Mesenchymal stem cell (in vitro differentiated cells and primary cell): Measurements from ENCODE around the gene PAPPA2.

Experiments
- DNase-seq: peaks from one replicate; pipeline ENCODE4 v3.0.0-alpha.2; 2013
- H2AFZ ChIP-seq: one replicate; pipeline ENCODE4 v1.6.1; 2013; ENCODE audit warnings: low read depth, mild to moderate bottlenecking, control low read depth, inconsistent platforms, low read length, moderate library complexity
- H2AK5ac ChIP-seq: 2 replicates; pipeline ENCODE4 v1.6.1; 2013; ENCODE audit warnings: low read length, moderate library complexity, mild to moderate bottlenecking, inconsistent platforms; ENCODE audit not compliant: severe bottlenecking
- H2BK120ac ChIP-seq: one replicate; pipeline ENCODE4 v1.6.1; 2013; ENCODE audit warnings: low read depth, mild to moderate bottlenecking, inconsistent platforms, low read length, moderate library complexity
- H2BK12ac ChIP-seq, 2 experiments: one replicate each; pipeline ENCODE4 v1.6.1; 2013; ENCODE audit warnings: inconsistent platforms in 2 of 2, low read length in 2 of 2, mild to moderate bottlenecking in 2 of 2, moderate library complexity in 2 of 2, control low read depth in 1 of 2
- H2BK15ac ChIP-seq: one replicate; pipeline ENCODE4 v1.6.1; 2013; ENCODE audit warnings: mild to moderate bottlenecking, low read depth, inconsistent platforms; ENCODE audit not compliant: poor library complexity, severe bottlenecking
- H2BK5ac ChIP-seq: 2 replicates; pipeline ENCODE4 v1.6.1; 2013; ENCODE audit warnings: low read depth, mild to moderate bottlenecking, low read length, control low read depth, inconsistent platforms; ENCODE audit not compliant: poor library complexity, severe bottlenecking
- H3K14ac ChIP-seq, 2 experiments: one replicate each; pipeline ENCODE4 v1.6.1; 2013; ENCODE audit warnings: inconsistent platforms in 2 of 2, low read length in 2 of 2, control low read depth in 1 of 2, mild to moderate bottlenecking in 1 of 2, moderate library complexity in 1 of 2
- H3K18ac ChIP-seq, 2 experiments: one replicate each; pipeline ENCODE4 v1.6.1; 2013; ENCODE audit warnings: inconsistent platforms in 2 of 2, low read length in 2 of 2, control low read depth in 1 of 2, low read depth in 1 of 2, mild to moderate bottlenecking in 1 of 2
- H3K23ac ChIP-seq, 2 experiments: one replicate each; pipeline ENCODE4 v1.6.1; 2013; ENCODE audit warnings: inconsistent platforms in 2 of 2, low read length in 2 of 2, mild to moderate bottlenecking in 2 of 2, moderate library complexity in 2 of 2, control low read depth in 1 of 2
- H3K27ac ChIP-seq: 2 replicates; pipeline ENCODE4 v1.5.1; 2013; ENCODE audit warnings: mild to moderate bottlenecking, moderate library complexity, low read length, control low read depth, inconsistent platforms; ENCODE audit not compliant: poor library complexity, severe bottlenecking
- H3K27me3 ChIP-seq, 2 experiments: 2 replicates each; pipeline versions ENCODE4 v1.6.1 to v1.7.0; 2013; ENCODE audit warnings: low read length in 2 of 2, mild to moderate bottlenecking in 2 of 2, moderate library complexity in 2 of 2, control low read depth in 1 of 2, inconsistent platforms in 1 of 2; ENCODE audit not compliant: control insufficient read depth in 1 of 2, insufficient read depth in 1 of 2
- H3K36me3 ChIP-seq, 2 experiments: 2 replicates each; pipeline versions ENCODE4 v1.6.1 to v1.7.0; 2013; ENCODE audit warnings: low read length in 2 of 2, control low read depth in 1 of 2, inconsistent platforms in 1 of 2, low read depth in 1 of 2, mild to moderate bottlenecking in 1 of 2; ENCODE audit not compliant: insufficient read depth in 2 of 2, control insufficient read depth in 1 of 2
- H3K4ac ChIP-seq, 2 experiments: one replicate each; pipeline ENCODE4 v1.6.1; 2013; ENCODE audit warnings: inconsistent platforms in 2 of 2, low read length in 2 of 2, mild to moderate bottlenecking in 2 of 2, moderate library complexity in 2 of 2, control low read depth in 1 of 2, low read depth in 1 of 2
- H3K4me1 ChIP-seq: 2 replicates; pipeline ENCODE4 v1.6.1; 2013; ENCODE audit warnings: low read depth, low read length, control low read depth; ENCODE audit not compliant: control insufficient read depth, insufficient read depth
- H3K4me2 ChIP-seq: 2 replicates; pipeline ENCODE4 v1.6.1; 2013; ENCODE audit warnings: low read length, mild to moderate bottlenecking, inconsistent platforms; ENCODE audit not compliant: poor library complexity, severe bottlenecking
- H3K4me3 ChIP-seq, 2 experiments: 2 replicates each; pipeline versions ENCODE4 v1.5.1 to v1.7.0; 2013; ENCODE audit warnings: low read length in 2 of 2, mild to moderate bottlenecking in 2 of 2, control low read depth in 1 of 2, low read depth in 1 of 2; ENCODE audit not compliant: insufficient read depth in 1 of 2
- H3K79me1 ChIP-seq: replicated peaks from 2 replicates; pipeline ENCODE4 v1.6.1; 2013; ENCODE audit warnings: mild to moderate bottlenecking, control low read depth, low read length, inconsistent platforms; ENCODE audit not compliant: poor library complexity, severe bottlenecking
- H3K9ac ChIP-seq: 2 replicates; pipeline ENCODE4 v1.7.0; 2013; ENCODE audit warnings: mild to moderate bottlenecking, low read length, moderate library complexity
- H3K9me3 ChIP-seq: 2 replicates; pipeline ENCODE4 v1.7.0; 2013; ENCODE audit warnings: mild to moderate bottlenecking, low read length; ENCODE audit not compliant: control insufficient read depth
- H4K8ac ChIP-seq: one replicate; pipeline ENCODE4 v1.6.1; 2013; ENCODE audit warnings: inconsistent platforms, mild to moderate bottlenecking, low read length, moderate library complexity
- H4K91ac ChIP-seq: one replicate; pipeline ENCODE4 v1.6.1; 2013; ENCODE audit warnings: mild to moderate bottlenecking, low read length, inconsistent platforms
- WGBS: methylation state at CpG from one replicate; pipeline ENCODE4 v1.1.7; 2013; ENCODE audit warnings: mixed read lengths; 5-methylcytosine and 5-hydroxymethylcytosine counted together

The PAPPA2 gene

DNA sequence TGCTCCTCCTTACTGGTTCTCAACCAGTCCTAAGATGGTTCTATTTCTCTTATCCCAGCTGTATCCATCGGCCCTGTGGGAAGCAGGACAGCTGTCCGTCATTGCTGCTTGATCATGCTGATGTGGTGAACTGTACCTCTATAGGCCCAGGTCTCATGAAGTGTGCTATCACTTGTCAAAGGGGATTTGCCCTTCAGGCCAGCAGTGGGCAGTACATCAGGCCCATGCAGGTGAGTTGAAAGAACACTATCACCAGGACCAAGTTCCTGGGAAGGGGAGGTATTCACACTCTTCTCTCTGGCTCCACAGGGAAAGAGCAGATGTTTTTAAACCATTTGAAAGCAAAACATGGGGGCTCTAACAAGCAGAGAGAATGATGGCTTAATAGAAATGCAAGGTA, 302.6 kb downstream of the PAPPA2 start:
- Histone ChIP-seq H3K4me1 (no peaks in the 10 kb centered on the region), H3K36me3 (no peaks in the 10 kb centered on the region), H4K8ac (no peak overlapping the region), H3K4me3 (no peak overlapping the region), H3K9ac (no peak overlapping the region), H3K9me3 (no peaks in the 10 kb centered on the region), H3K27me3 (no peaks in the 10 kb centered on the region), H2AK5ac (no peak overlapping the region), H2BK15ac (no peak overlapping the region), H3K27ac (no peak overlapping the region), H2BK120ac (no peak overlapping the region), H3K14ac (no peak overlapping the region), H3K4ac (no peak overlapping the region), H3K4me2 (no peak overlapping the region), H2AFZ (no peak overlapping the region), H3K79me1 (no peaks in the 10 kb centered on the region), H4K91ac (no peak overlapping the region), H3K23ac (no peak overlapping the region), H3K18ac (no peak overlapping the region), H2BK5ac (no peak overlapping the region), H2BK12ac (no peak overlapping the region)
- no peak for DNase-seq
- WGBS: 80% methylated on average over 2 of the region's 2 CpGs

DNA sequence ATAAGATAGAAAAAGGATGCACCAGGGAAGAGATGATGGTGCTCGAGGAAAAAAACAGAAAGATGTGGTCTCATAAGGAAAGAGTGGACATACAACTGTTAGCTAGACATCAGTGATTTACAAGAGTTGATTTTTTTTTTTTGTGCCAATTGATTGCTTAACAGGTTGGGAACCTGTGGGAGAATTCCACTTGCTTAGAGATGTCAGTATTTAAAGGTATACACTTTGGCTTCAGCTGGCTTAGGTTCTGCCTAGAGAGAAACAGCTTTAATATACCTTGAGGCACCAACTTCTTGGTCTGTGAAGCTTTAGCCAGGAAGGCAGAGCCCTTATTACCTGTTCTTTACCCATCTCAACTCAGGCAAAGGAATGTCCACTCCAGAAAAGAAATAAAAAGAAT, 303.8 kb downstream of the PAPPA2 start:
- H2BK5ac ChIP-seq: no peak overlapping the region
- no peak overlapping the region for H4K91ac ChIP-seq
- no peak overlapping the region for H3K27ac ChIP-seq
- H3K4me2 ChIP-seq: no peak overlapping the region
- no peaks in the 10 kb centered on the region for H3K27me3 ChIP-seq
- H3K9ac ChIP-seq: no peak overlapping the region
- DNase-seq: no peak
- H3K36me3 ChIP-seq: no peaks in the 10 kb centered on the region
- no peak overlapping the region for H2BK120ac ChIP-seq
- H2BK12ac ChIP-seq: no peak overlapping the region
- H2AK5ac ChIP-seq: no peak overlapping the region
- H4K8ac ChIP-seq: no peak overlapping the region
- no peaks in the 10 kb centered on the region for H3K79me1 ChIP-seq
- no peaks in the 10 kb centered on the region for H3K4me1 ChIP-seq
- H3K9me3 ChIP-seq: no peaks in the 10 kb centered on the region
- H3K14ac ChIP-seq: no peak overlapping the region
- H3K18ac ChIP-seq: no peak overlapping the region
- no peak overlapping the region for H2AFZ ChIP-seq
- no peak overlapping the region for H3K4me3 ChIP-seq
- 83% methylated on average over 1 of the region's 1 CpG for WGBS
- no peak overlapping the region for H3K4ac ChIP-seq
- no peak overlapping the region for H2BK15ac ChIP-seq
- no peak overlapping the region for H3K23ac ChIP-seq

GRCh38 chr1:176767714-176768136, 304.8 kb downstream of the PAPPA2 start:
- Histone ChIP-seq H4K8ac (no peak overlapping the region), H3K36me3 (no peaks in the 10 kb centered on the region), H3K9ac (no peak overlapping the region), H3K4ac (no peak overlapping the region), H2BK15ac (no peak overlapping the region), H3K14ac (no peak overlapping the region), H3K18ac (no peak overlapping the region), H2BK12ac (no peak overlapping the region), H3K9me3 (no peaks in the 10 kb centered on the region), H3K4me2 (no peak overlapping the region), H3K4me3 (no peak overlapping the region), H3K4me1 (no peaks in the 10 kb centered on the region), H2AK5ac (no peak overlapping the region), H3K79me1 (no peaks in the 10 kb centered on the region), H3K23ac (no peak overlapping the region), H2BK5ac (no peak overlapping the region), H2AFZ (no peak overlapping the region), H3K27ac (no peak overlapping the region), H2BK120ac (no peak overlapping the region), H4K91ac (no peak overlapping the region), H3K27me3 (no peaks in the 10 kb centered on the region)
- DNase-seq: no peak
- 82% methylated on average over 7 of the region's 7 CpGs for WGBS

DNA sequence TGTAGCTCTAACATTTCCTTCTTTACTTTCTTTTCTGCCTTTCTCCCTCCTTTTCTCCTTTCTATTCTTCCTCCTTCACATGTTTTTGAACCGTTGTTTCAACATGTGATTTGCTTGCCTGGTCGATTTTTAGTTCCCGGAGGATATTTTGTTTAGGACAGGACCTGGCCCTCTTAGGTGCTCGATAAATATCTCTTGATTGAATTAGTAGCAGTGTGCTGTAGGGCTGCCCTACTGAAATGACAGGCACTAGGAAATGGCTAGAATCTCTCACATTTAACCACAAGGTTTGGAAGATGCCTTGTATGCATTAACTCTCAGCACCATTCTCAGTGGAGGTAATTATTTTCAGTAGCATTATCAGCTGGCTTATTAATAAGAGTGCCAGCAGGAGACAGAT, 305.6 kb downstream of the PAPPA2 start:
- Histone ChIP-seq H2BK120ac (no peak overlapping the region), H2AK5ac (no peak overlapping the region)

More for the DNA sequence above, 305.6 kb downstream of the PAPPA2 start:
- H3K9me3 ChIP-seq: no peaks in the 10 kb centered on the region
- WGBS: 81% methylated on average over 4 of the region's 4 CpGs
- no peak overlapping the region for H2BK12ac ChIP-seq
- no peak overlapping the region for H2BK15ac ChIP-seq
- H3K14ac ChIP-seq: no peak overlapping the region
- H3K36me3 ChIP-seq: no peaks in the 10 kb centered on the region
- no peak overlapping the region for H3K18ac ChIP-seq
- no peak overlapping the region for H2AFZ ChIP-seq
- no peak overlapping the region for H4K91ac ChIP-seq
- no peak overlapping the region for H3K4me2 ChIP-seq
- no peak overlapping the region for H2BK5ac ChIP-seq
- H3K79me1 ChIP-seq: no peaks in the 10 kb centered on the region
- H3K4ac ChIP-seq: no peak overlapping the region
- no peak overlapping the region for H3K23ac ChIP-seq
- no peaks in the 10 kb centered on the region for H3K4me1 ChIP-seq
- no peak overlapping the region for H4K8ac ChIP-seq
- no peak overlapping the region for H3K4me3 ChIP-seq
- H3K27ac ChIP-seq: no peak overlapping the region
- DNase-seq: no peak
- no peaks in the 10 kb centered on the region for H3K27me3 ChIP-seq
- no peak overlapping the region for H3K9ac ChIP-seq
